Chondrocyte (in vitro differentiated cells): ENCODE results near the gene NPAS2. TPM values are rescaled to one million over a fixed set of nuclear protein-coding genes. Genes with fewer than 3 reads are reported as not detected.

Source experiments
- DNase-seq: peaks from one replicate; pipeline ENCODE4 v3.0.0; 2021; ENCODE audit warnings: mixed read lengths, low spot score
- H3K27ac Mint-ChIP-seq: one replicate; pipeline ENCODE4 v1.8.0; 2021; ENCODE audit warnings: mild to moderate bottlenecking, moderate library complexity, mixed read lengths; ENCODE audit not compliant: unreplicated experiment
- H3K27me3 Mint-ChIP-seq: 2 replicates; pipeline ENCODE4 v1.8.0; 2021; ENCODE audit warnings: low read depth, mixed read lengths
- H3K36me3 Mint-ChIP-seq: 2 replicates; pipeline ENCODE4 v1.8.0; 2021; ENCODE audit warnings: low read depth, mixed read lengths
- H3K4me1 Mint-ChIP-seq: 2 replicates; pipeline ENCODE4 v1.8.0; 2021; ENCODE audit warnings: low read depth, mild to moderate bottlenecking, mixed read lengths
- H3K4me3 Mint-ChIP-seq: one replicate; pipeline ENCODE4 v1.8.0; 2021; ENCODE audit warnings: mild to moderate bottlenecking, moderate library complexity, mixed read lengths; ENCODE audit not compliant: unreplicated experiment
- H3K9me3 Mint-ChIP-seq: 2 replicates; pipeline ENCODE4 v1.8.0; 2021; ENCODE audit warnings: low read depth, mixed read lengths
- total RNA-seq: library from RNA; stranded (reverse); gene quantifications from 3 replicates; pipeline ENCODE4 v1.2.1, GENCODE V29; 2021
- TF ChIP-seq, protein P1 (sequence below): fragments of 200-600 bp; sonication (generic); IDR thresholded peaks from 2 replicates; pipeline ENCODE4 v1.5.0; 2021; ENCODE audit warnings: antibody characterized with exemption, mild to moderate bottlenecking, moderate library complexity

NPAS2 gene
- total RNA-seq, 1 donor from 2014 or later: 25.6 TPM

DNA sequence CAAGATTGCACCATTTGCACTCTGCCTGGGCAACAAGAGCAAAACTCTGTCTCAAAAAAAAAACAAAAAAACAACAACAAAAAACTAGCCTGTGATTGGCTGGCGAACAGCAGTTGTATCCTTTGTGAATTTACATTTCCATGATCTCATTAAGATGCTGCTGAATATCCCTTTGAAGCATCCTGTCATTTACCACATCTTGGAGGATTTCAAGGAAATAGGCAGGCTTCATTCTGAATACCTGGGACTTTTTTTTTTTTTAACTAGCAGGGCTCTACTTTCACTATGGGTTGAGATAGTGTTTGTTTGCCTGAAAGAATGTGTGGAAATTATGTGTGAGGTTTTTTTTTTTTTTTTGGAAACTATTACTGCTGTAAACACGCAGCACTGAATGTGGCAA, 132.6 kb downstream of the NPAS2 start:
- no peaks in the 10 kb centered on the region for H3K27me3 Mint-ChIP-seq
- no peak overlapping the region for H3K27ac Mint-ChIP-seq
- DNase-seq: no peak
- no peaks in the 10 kb centered on the region for H3K9me3 Mint-ChIP-seq
- TF ChIP-seq, protein P1, sequence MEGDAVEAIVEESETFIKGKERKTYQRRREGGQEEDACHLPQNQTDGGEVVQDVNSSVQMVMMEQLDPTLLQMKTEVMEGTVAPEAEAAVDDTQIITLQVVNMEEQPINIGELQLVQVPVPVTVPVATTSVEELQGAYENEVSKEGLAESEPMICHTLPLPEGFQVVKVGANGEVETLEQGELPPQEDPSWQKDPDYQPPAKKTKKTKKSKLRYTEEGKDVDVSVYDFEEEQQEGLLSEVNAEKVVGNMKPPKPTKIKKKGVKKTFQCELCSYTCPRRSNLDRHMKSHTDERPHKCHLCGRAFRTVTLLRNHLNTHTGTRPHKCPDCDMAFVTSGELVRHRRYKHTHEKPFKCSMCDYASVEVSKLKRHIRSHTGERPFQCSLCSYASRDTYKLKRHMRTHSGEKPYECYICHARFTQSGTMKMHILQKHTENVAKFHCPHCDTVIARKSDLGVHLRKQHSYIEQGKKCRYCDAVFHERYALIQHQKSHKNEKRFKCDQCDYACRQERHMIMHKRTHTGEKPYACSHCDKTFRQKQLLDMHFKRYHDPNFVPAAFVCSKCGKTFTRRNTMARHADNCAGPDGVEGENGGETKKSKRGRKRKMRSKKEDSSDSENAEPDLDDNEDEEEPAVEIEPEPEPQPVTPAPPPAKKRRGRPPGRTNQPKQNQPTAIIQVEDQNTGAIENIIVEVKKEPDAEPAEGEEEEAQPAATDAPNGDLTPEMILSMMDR: no peak
- peaks cover 20% of the 10 kb centered on the region for H3K4me1 Mint-ChIP-seq
- H3K4me3 Mint-ChIP-seq: no peak overlapping the region
- peaks cover 16% of the 10 kb centered on the region for H3K36me3 Mint-ChIP-seq

DNA sequence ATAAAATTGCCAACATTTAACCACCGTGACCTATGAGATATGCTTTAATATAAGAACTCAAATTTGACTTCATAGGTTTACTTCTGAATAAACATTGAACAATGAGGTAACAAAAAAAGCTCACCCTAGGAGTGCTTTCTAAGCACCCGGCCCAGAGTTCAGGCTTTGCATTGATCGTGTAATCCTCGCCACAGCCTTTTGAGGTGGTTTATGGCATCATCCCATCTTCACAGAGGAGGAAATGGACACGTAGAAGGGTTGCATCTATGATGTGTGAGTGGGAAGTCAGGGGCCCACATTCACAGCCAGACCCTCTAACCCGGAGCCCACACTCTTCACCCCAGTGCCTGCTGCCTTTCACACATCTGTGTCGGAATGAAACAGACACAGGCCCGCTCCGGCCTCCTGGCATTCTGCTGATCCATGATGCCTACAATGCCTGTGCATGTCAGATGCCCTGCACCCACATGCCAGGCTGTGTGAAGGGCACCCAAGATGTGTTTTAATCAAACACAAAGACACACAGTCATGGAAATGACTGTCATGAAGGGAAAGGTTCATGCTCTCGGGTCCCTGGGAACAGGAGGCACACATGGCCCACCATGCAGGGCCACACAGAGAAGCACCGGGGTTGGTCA, 133.6 kb downstream of the NPAS2 start:
- TF ChIP-seq, protein P1: no peak
- Mint-ChIP-seq H3K9me3 (no peaks in the 10 kb centered on the region), H3K27ac (no peak overlapping the region), H3K4me3 (no peak overlapping the region), H3K27me3 (no peaks in the 10 kb centered on the region), H3K36me3 (peaks cover 16% of the 10 kb centered on the region), H3K4me1 (peaks cover 18% of the 10 kb centered on the region)
- DNase-seq: no peak

DNA sequence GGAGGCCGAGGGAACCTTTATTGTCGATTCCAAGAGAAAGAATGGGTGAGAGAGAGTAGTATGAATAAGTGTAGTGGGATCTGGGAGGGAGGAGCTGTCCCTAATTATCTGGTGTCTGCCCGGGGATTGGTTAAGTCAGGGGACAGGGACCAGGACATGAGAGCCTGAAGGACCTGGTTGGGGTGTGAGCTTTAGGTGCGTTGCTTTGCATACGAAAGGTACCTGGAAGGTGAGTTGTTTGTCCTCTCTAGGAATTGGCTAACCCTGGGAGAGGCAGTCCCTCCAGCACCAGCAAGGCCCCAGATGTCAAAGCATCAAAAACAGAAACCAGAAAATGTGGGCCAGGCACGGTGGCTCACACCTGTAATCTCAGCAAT, 134.1 kb downstream of the NPAS2 start:
- DNase-seq: no peak
- Mint-ChIP-seq H3K9me3 (no peaks in the 10 kb centered on the region), H3K27me3 (no peaks in the 10 kb centered on the region), H3K27ac (no peak overlapping the region), H3K4me1 (peaks cover 12% of the 10 kb centered on the region), H3K4me3 (no peak overlapping the region), H3K36me3 (peaks cover 12% of the 10 kb centered on the region)
- TF ChIP-seq, protein P1: no peak

DNA sequence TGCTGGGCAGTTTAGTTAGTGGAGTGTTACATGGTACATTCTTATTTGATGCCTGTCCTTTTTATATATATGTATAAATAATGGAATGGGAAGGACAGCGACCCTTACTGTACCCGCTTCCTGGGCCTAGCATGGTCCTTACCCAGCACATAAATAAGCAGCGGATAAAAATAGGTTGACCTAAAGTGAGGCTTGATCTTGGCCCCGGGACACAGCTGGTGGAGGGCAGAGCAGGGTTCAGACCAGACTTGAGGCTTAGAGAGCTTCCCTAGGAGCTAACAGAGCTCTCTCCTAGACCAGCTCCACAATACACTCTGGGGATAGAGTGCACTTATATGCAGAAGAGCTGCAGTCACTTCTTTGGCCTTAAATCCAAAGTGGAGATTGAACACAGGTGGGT, 135.3 kb downstream of the NPAS2 start:
- no peaks in the 10 kb centered on the region for H3K9me3 Mint-ChIP-seq
- peaks cover 4% of the 10 kb centered on the region for H3K36me3 Mint-ChIP-seq
- H3K27ac Mint-ChIP-seq: no peak overlapping the region
- H3K27me3 Mint-ChIP-seq: no peaks in the 10 kb centered on the region
- TF ChIP-seq, protein P1: no peak
- DNase-seq: no peak
- no peak overlapping the region for H3K4me3 Mint-ChIP-seq
- peaks cover 16% of the 10 kb centered on the region for H3K4me1 Mint-ChIP-seq

DNA sequence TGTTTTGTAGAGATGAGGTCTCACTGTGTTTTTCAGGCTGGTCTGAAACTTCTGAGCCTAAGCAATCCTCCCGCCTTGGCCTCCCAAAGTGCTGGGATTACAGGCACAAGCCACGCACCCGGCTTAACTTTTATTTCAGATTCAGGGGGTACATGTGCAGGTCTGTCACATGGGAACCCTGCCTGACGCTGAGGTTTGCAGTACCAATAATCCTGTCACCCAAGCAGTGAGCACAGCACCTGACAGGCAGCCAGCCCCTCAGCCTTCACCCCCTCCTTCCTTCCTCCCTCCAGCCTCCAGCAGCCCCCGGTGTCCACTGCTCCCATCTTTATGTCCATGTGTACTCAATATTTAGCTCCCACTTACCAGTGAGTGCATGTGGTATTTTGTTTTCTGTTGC, 136.1 kb downstream of the NPAS2 start:
- DNase-seq: no peak
- no peak overlapping the region for H3K4me3 Mint-ChIP-seq
- H3K36me3 Mint-ChIP-seq: peaks cover 4% of the 10 kb centered on the region
- no peak overlapping the region for H3K27ac Mint-ChIP-seq
- H3K27me3 Mint-ChIP-seq: no peaks in the 10 kb centered on the region
- peaks cover 16% of the 10 kb centered on the region for H3K4me1 Mint-ChIP-seq
- TF ChIP-seq, protein P1: no peak
- no peaks in the 10 kb centered on the region for H3K9me3 Mint-ChIP-seq
